PFSK-1 (cell line): ENCODE results near the gene CKMT2.

ENCODE experiments used
- FOXP2 ChIP-seq: optimal IDR thresholded peaks from 2 replicates; pipeline ENCODE3; 2011; ENCODE audit warnings: borderline replicate concordance, control low read depth, inconsistent platforms; ENCODE audit not compliant: insufficient read depth; ENCODE audit errors: extremely low read length, extremely low read depth
- POLR2AphosphoS5 ChIP-seq: IDR thresholded peaks from 2 replicates; pipeline ENCODE4 v1.6.1; 2012; ENCODE audit warnings: low read depth, mild to moderate bottlenecking, control low read depth, low read length, moderate library complexity
- SIN3A ChIP-seq: IDR thresholded peaks from 2 replicates; pipeline ENCODE4 v1.6.1; 2012; ENCODE audit warnings: mild to moderate bottlenecking, low read length, moderate library complexity, borderline replicate concordance; ENCODE audit not compliant: insufficient read depth
- TAF1 ChIP-seq: IDR thresholded peaks from 2 replicates; pipeline ENCODE4 v1.6.1; 2012; ENCODE audit warnings: low read length, control low read depth, borderline replicate concordance; ENCODE audit not compliant: insufficient read depth
- TF ChIP-seq, protein P1 (sequence below), 2 experiments: IDR thresholded peaks; 2 replicates each; pipeline versions ENCODE4 v1.6.1 to v1.8.0; 2011 to 2012; ENCODE audit warnings: low read depth in 2 of 2, low read length in 2 of 2, control low read depth in 1 of 2, inconsistent platforms in 1 of 2, mild to moderate bottlenecking in 1 of 2, moderate library complexity in 1 of 2; ENCODE audit not compliant: insufficient read depth in 1 of 2

CKMT2 gene

DNA sequence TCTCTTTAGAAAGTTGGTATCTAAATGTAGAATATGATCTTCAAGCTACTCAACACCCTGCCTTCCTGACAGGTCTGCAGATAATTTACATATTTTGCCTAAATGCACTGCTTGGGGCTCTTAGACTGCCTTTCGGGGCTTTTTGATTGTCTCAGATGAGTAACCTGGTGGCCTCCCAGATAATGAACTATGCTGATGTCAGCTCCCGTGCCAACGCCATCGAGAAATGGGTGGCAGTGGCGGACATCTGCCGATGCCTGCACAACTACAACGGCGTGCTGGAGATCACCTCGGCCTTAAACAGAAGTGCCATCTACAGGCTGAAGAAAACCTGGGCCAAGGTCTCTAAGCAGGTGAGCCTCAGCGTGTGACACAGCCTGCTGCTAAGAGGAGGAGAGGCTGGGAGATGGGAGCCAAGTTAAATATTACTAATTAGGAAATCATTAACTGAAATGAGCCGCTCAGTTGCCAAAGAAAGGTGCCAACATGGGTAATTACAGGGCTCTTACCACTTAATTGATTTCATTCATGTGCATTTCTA lies 20.8 kb upstream of the CKMT2 start:
- no peak for TF ChIP-seq FOXP2
- no peak for TF ChIP-seq SIN3A
- no peak for TF ChIP-seq TAF1
- TF ChIP-seq POLR2AphosphoS5 = no peak
- TF ChIP-seq, protein P1, sequence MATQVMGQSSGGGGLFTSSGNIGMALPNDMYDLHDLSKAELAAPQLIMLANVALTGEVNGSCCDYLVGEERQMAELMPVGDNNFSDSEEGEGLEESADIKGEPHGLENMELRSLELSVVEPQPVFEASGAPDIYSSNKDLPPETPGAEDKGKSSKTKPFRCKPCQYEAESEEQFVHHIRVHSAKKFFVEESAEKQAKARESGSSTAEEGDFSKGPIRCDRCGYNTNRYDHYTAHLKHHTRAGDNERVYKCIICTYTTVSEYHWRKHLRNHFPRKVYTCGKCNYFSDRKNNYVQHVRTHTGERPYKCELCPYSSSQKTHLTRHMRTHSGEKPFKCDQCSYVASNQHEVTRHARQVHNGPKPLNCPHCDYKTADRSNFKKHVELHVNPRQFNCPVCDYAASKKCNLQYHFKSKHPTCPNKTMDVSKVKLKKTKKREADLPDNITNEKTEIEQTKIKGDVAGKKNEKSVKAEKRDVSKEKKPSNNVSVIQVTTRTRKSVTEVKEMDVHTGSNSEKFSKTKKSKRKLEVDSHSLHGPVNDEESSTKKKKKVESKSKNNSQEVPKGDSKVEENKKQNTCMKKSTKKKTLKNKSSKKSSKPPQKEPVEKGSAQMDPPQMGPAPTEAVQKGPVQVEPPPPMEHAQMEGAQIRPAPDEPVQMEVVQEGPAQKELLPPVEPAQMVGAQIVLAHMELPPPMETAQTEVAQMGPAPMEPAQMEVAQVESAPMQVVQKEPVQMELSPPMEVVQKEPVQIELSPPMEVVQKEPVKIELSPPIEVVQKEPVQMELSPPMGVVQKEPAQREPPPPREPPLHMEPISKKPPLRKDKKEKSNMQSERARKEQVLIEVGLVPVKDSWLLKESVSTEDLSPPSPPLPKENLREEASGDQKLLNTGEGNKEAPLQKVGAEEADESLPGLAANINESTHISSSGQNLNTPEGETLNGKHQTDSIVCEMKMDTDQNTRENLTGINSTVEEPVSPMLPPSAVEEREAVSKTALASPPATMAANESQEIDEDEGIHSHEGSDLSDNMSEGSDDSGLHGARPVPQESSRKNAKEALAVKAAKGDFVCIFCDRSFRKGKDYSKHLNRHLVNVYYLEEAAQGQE (IDR thresholded peaks at IDR 0.05; ENCODE audit: insufficient read depth in 1 of 2, low read depth in 2 of 2, low read length in 2 of 2) = no peak

- TF ChIP-seq SIN3A (no peak), POLR2AphosphoS5 (no peak), TAF1 (no peak), FOXP2 (no peak)
- TF ChIP-seq, protein P1 (IDR thresholded peaks at IDR 0.05; ENCODE audit: insufficient read depth in 1 of 2, low read depth in 2 of 2, low read length in 2 of 2) = no peak
Observed at GRCh38 chr5:81213070-81213469, 20.1 kb upstream of the CKMT2 start.

- TF ChIP-seq, protein P1 (IDR thresholded peaks at IDR 0.05; ENCODE audit: insufficient read depth in 1 of 2, low read depth in 2 of 2, low read length in 2 of 2) = no peak
- TF ChIP-seq POLR2AphosphoS5 (no peak), TAF1 (no peak), SIN3A (no peak), FOXP2 (no peak)
Observed at GRCh38 chr5:81214848-81215247, 18.3 kb upstream of the CKMT2 start.

DNA sequence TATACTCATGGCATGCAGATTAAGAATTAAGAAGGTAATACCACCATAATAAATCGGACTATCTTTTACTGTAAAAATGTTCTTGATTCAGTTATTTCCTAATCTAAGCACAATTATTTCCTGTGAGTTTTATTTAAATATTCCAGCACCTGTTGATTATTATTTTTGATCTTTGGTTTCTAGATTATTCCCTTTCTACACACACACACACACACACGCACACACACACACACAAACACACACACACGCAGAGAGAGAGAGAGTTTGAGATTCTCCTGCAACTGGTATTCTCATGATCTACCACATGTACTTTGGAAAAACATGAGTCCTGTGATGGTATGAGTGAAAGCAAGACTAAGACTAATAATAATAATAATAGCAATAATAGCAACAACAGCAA lies 17.0 kb upstream of the CKMT2 start:
- TF ChIP-seq POLR2AphosphoS5 (no peak), FOXP2 (no peak), SIN3A (no peak), TAF1 (no peak)
- TF ChIP-seq, protein P1 (IDR thresholded peaks at IDR 0.05; ENCODE audit: insufficient read depth in 1 of 2, low read depth in 2 of 2, low read length in 2 of 2) = no peak

DNA sequence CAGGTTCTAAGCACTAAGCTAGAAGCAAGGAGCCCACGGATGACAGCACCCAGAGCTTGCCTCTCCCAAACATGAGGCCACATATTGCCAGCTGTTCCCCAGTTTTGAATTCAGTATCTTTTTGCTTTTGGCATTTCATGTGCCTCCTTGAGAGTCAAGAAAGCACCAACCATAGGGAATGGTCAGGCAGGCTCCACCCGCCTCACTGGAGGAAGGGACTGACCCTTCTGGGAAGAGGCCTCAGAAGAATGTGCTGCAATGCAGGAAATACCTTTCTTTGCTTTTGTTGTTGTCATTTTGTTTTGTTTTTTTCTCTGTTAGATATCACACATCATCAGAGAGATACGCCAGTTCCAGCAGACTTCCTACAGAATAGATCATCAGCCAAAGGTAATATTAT lies 13.7 kb upstream of the CKMT2 start:
- TF ChIP-seq FOXP2 = no peak
- TF ChIP-seq TAF1 = no peak
- no peak for TF ChIP-seq SIN3A
- TF ChIP-seq POLR2AphosphoS5 = no peak
- TF ChIP-seq, protein P1 (IDR thresholded peaks at IDR 0.05; ENCODE audit: insufficient read depth in 1 of 2, low read depth in 2 of 2, low read length in 2 of 2) = no peak
